Coronary artery (tissue), 2 donors: ENCODE results near the gene FZR1.

Experiments used
- DNase-seq: peaks from one replicate; pipeline ENCODE4 v3.0.0-alpha.2; 2017; ENCODE audit warnings: low spot score
- H3K27ac ChIP-seq, 2 donors: fragments of 200-600 bp; sonication (generic); one replicate each; pipeline ENCODE4 v1.5.1; 2016 to 2019
- H3K4me3 ChIP-seq: fragments of 200-600 bp; sonication (generic); 2 replicates; pipeline ENCODE4 v1.5.1; 2016; ENCODE audit warnings: mild to moderate bottlenecking, moderate library complexity
- CTCF ChIP-seq: fragments of 200-600 bp; sonication (generic); IDR thresholded peaks from one replicate; pipeline ENCODE4 v1.5.1; 2019; ENCODE audit warnings: antibody characterized with exemption

Gene FZR1

GRCh38 chr19:3572855-3573161, 66.7 kb downstream of the FZR1 start, which contains the start of gene HMG20B:
Gene HMG20B, plus strand, starts transcription at chr19:3572944. Its CDS starts 366 bp downstream, at chr19:3573310.
- TF ChIP-seq CTCF: no peak
- no peak for DNase-seq
- H3K27ac ChIP-seq: peak within 1 kb of the TSS; percentile 75 to 88
- peak within 1 kb of the TSS; percentile 96 for H3K4me3 ChIP-seq

GRCh38 chr19:3573162-3573857, 67.2 kb downstream of the FZR1 start:
- H3K4me3 ChIP-seq: peak overlapping the region; percentile 96
- no peak for TF ChIP-seq CTCF
- peak overlapping the region; percentile 75 to 88 for H3K27ac ChIP-seq
- DNase-seq: no peak

- no peak for TF ChIP-seq CTCF
- DNase-seq: peak; percentile 90
- Histone ChIP-seq H3K4me3 (peak overlapping the region; percentile 96), H3K27ac (peak overlapping the region in 1 of 2 donors; percentile 88)
Observed at GRCh38 chr19:3573858-3574637, 67.9 kb downstream of the FZR1 start.

- TF ChIP-seq CTCF: no peak
Observed at GRCh38 chr19:3575260-3575741, 69.2 kb downstream of the FZR1 start.

GRCh38 chr19:3575949-3576673, 70.0 kb downstream of the FZR1 start:
- no peak for DNase-seq
- H3K27ac ChIP-seq: peak overlapping the region in 1 of 2 donors; percentile 87
- TF ChIP-seq CTCF: no peak
- H3K4me3 ChIP-seq: peak overlapping the region; percentile 67

More at GRCh38 chr19:3575260-3575741, 69.2 kb downstream of the FZR1 start:
- H3K27ac ChIP-seq: no peak overlapping the region
- no peak overlapping the region for H3K4me3 ChIP-seq
- DNase-seq: no peak

DNA sequence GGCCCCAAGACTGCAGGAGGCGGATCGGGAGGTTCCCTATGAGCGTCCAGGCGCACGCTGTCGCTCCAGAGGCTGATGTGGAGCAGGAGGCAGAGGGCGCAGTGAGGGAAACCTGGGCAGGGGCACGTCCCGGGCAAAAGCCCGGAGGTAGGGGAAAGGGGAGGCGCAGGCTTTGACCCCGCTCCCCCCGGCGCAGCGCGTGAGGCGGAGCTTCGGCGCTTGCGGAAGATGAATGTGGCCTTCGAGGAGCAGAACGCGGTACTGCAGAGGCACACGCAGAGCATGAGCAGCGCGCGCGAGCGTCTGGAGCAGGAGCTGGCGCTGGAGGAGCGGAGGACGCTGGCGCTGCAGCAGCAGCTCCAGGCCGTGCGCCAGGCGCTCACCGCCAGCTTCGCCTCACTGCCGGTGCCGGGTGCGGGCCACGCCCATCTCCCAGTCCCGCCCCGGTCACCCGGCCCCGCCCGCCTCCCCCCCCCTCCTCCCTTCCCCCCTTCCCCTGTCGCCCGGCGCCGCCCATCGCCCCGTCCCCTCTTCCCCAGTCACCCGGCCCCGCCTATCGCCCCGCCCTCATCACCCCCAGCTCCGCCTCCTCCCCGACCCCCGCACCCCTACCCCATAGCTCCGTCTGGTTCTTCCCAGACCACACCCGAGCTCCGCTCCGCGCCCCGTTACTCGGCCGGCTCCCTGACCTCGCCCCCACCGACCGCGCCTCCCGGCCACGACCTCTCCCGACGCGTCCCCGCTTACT, 70.8 kb downstream of the FZR1 start:
- DNase-seq: no peak
- peak overlapping the region in 1 of 2 donors; percentile 87 for H3K27ac ChIP-seq
- peak overlapping the region; percentile 67 for H3K4me3 ChIP-seq
- TF ChIP-seq CTCF: no peak
